ENCODE measurements around the gene MYB. TPM values are rescaled to one million over a fixed set of nuclear protein-coding genes. Genes with fewer than 3 reads are reported as not detected.

The MYB gene
- total RNA-seq, 2 experiments from 2014 or later = 47.0 to 73.6 TPM

DNA sequence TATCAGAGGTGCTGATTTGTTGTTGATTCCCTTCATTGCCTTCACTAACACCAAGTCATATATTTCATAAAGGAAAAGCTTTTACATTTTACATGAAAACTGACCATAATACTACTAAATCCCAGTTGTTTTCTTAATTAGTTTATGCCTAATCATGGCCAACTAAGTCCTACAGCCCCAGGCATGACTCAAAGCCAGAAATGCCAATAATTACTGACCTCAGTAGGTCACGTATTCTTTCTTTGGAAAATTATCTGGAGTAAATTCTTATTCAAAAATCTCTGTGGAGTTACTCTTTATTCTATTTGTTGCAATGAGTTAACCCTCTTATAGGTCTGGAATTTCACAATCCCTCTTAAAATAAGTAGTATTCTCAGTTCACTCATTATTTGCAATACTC lies 13.5 kb upstream of the MYB start:
- H3K27ac Mint-ChIP-seq = no peak overlapping the region
- no peak overlapping the region for H3K4me3 Mint-ChIP-seq
- ATAC-seq = no peak
- H3K27me3 Mint-ChIP-seq = no peaks in the 10 kb centered on the region
- peaks cover 43% of the 10 kb centered on the region for H3K4me1 Mint-ChIP-seq
- no peaks in the 10 kb centered on the region for H3K9me3 Mint-ChIP-seq (ENCODE audit: low read depth)
- CTCF ChIA-PET = interaction anchor here (1.2 to 2.7 kb wide), 6 partner anchors 9 to 23 kb away, joined by 4 to 18 read pairs (median 6); partner anchors contain the start of gene MYB
- DNase-seq = no peak
- peaks cover 4% of the 10 kb centered on the region for H3K36me3 Mint-ChIP-seq

DNA sequence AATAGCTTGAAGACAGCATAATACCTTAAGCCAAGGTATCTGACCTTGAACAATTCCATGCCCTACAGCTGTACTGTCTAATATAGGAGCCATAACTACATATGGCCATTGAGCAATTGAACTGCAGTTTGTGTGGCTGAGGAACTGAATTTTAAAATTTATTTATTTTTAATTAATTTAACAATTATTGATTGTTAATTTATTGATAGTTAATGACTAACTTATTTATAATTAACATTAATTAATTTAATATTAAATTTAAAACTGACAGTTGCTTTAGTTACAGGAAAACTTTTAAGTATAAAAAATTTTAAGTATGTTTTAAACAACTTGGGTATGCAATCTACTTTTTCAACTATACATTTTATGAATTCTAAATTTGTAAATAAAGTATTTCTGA lies 12.3 kb upstream of the MYB start:
- Mint-ChIP-seq H3K9me3 (ENCODE audit: low read depth) (no peaks in the 10 kb centered on the region), H3K4me3 (no peak overlapping the region), H3K27ac (no peak overlapping the region), H3K4me1 (peaks cover 38% of the 10 kb centered on the region), H3K36me3 (peaks cover 4% of the 10 kb centered on the region), H3K27me3 (no peaks in the 10 kb centered on the region)
- ATAC-seq (no peak), DNase-seq (no peak)
- CTCF ChIA-PET = interaction anchor here (1.2 to 2.7 kb wide), 6 partner anchors 8 to 24 kb away, joined by 4 to 18 read pairs (median 6); partner anchors contain the start of gene MYB

DNA sequence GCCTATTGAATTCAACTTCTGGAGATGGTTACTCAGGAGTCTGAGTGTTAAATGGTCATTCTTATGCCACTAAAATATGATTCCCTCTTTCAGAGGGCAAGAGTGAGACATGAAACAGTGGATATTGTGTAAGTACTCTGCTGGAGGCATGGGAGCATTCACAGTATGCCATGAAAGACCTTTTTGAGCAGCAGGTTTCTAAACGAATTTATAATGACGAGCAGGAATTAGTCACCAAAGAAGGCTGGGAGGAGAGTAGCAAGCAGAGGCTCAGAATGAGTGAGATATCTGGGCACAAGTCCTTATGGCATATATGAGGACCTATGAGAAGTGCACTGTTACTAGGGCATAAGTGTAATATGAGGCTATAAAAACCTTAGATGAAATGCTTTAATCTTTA lies 10.9 kb upstream of the MYB start:
- DNase-seq = no peak
- peak; percentile 64 for ATAC-seq
- Mint-ChIP-seq H3K27ac (peak overlapping the region; percentile 77), H3K4me3 (no peak overlapping the region), H3K9me3 (ENCODE audit: low read depth) (no peaks in the 10 kb centered on the region), H3K4me1 (peaks cover 29% of the 10 kb centered on the region), H3K36me3 (peaks cover 4% of the 10 kb centered on the region), H3K27me3 (no peaks in the 10 kb centered on the region)
- CTCF ChIA-PET = interaction anchor here (0.8 kb wide), 1 partner anchor 14 kb away, joined by 3 read pairs; no protein-coding TSS in a partner anchor

DNA sequence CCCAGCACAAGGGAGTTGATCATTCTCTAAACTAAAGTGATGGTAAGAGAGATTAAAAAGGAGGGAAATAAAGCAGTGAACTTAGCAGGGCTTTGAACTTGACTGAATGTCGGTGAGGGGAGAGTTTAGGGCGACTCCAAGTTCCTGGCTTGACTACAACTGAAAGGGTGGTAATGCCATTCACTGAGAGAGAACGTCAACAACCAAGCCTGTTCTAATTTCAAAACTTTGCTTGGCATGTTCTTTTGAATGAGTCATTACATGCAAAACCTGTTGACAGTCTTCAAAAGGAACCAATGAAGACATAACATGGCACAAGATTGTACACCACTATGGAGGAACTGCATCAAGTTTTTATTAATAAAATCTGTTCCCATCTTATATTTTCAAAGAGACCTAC lies 10.3 kb upstream of the MYB start:
- peak; percentile 71 for ATAC-seq
- no peaks in the 10 kb centered on the region for H3K9me3 Mint-ChIP-seq (ENCODE audit: low read depth)
- H3K4me1 Mint-ChIP-seq = peaks cover 28% of the 10 kb centered on the region

DNA sequence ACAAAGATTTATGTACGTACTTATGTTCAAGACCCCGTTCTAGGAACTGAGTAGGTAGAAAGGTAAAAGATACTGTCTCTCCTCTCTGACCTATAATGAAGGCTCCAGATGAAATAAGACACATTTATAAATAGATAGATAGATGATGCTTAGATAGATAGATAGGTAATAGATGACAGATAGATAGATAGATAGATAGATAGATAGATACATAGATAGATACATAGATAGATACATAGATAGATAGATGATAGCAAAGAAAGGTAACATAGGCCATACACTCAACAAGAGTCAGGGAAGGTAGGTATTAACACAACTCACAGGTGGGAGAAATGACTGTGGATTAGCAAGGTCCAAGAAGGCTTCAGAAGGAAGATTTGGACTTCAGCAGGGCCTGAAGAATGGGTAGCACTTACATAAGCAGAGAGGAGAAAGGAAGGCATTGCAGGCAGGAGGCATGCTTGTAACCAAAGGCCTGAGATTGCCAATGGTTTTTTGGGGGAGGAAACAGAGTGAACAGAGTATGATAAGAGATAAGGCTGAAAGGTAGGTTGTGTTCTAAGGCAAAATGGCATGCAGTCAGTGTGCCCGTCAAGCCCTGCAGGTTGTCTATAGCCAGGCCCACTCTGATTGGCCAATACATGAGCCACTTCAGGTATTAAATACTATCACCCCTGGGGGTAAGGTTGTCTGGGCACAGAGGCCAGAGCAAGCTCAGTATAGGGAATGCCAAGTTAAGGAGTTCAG lies 7.7 kb upstream of the MYB start:
- no peak overlapping the region for H3K27ac Mint-ChIP-seq
- peaks cover 33% of the 10 kb centered on the region for H3K4me1 Mint-ChIP-seq
- H3K4me3 Mint-ChIP-seq = no peak overlapping the region
- ATAC-seq (no peak), DNase-seq (no peak)
- CTCF ChIA-PET = interaction anchor here (0.6 to 1.7 kb wide), 2 partner anchors 10 kb away, joined by 3 to 6 read pairs; no protein-coding TSS in a partner anchor
- H3K36me3 Mint-ChIP-seq = peaks cover 2% of the 10 kb centered on the region
- no peaks in the 10 kb centered on the region for H3K27me3 Mint-ChIP-seq
- H3K9me3 Mint-ChIP-seq (ENCODE audit: low read depth) = no peaks in the 10 kb centered on the region

More for the DNA sequence above, 10.3 kb upstream of the MYB start:
- Mint-ChIP-seq H3K27ac (peak overlapping the region; percentile 77), H3K36me3 (peaks cover 2% of the 10 kb centered on the region), H3K27me3 (no peaks in the 10 kb centered on the region), H3K4me3 (no peak overlapping the region)
- DNase-seq = no peak
- CTCF ChIA-PET = no interaction called here

- ATAC-seq (no peak), DNase-seq (no peak)
- Mint-ChIP-seq H3K27ac (no peak overlapping the region), H3K9me3 (ENCODE audit: low read depth) (no peaks in the 10 kb centered on the region), H3K27me3 (no peaks in the 10 kb centered on the region), H3K4me3 (no peak overlapping the region), H3K36me3 (peaks cover 2% of the 10 kb centered on the region), H3K4me1 (peaks cover 34% of the 10 kb centered on the region)
- CTCF ChIA-PET = interaction anchor here (1.2 to 1.7 kb wide), 2 partner anchors 10 to 11 kb away, joined by 6 read pairs; no protein-coding TSS in a partner anchor
These were observed 7.1 kb upstream of the MYB start for GRCh38 chr6:135173989-135174484.

- Mint-ChIP-seq H3K27me3 (no peaks in the 10 kb centered on the region), H3K4me3 (no peak overlapping the region), H3K4me1 (peaks cover 23% of the 10 kb centered on the region), H3K9me3 (ENCODE audit: low read depth) (no peaks in the 10 kb centered on the region), H3K36me3 (peaks cover 2% of the 10 kb centered on the region), H3K27ac (no peak overlapping the region)
- CTCF ChIA-PET = interaction anchor here (1.1 kb wide), 1 partner anchor 90 kb away, joined by 3 read pairs; no protein-coding TSS in a partner anchor
- no peak for DNase-seq
- no peak for ATAC-seq
These were observed 5.0 kb upstream of the MYB start for GRCh38 chr6:135176058-135176457.

- Mint-ChIP-seq H3K9me3 (ENCODE audit: low read depth) (no peaks in the 10 kb centered on the region), H3K27me3 (no peaks in the 10 kb centered on the region), H3K4me1 (peaks cover 20% of the 10 kb centered on the region), H3K27ac (no peak overlapping the region), H3K4me3 (no peak overlapping the region), H3K36me3 (peaks cover 2% of the 10 kb centered on the region)
- DNase-seq = no peak
- CTCF ChIA-PET = interaction anchor here (1.0 to 1.8 kb wide), 4 partner anchors 9 to 91 kb away, joined by 3 to 6 read pairs (median 4); no protein-coding TSS in a partner anchor
- no peak for ATAC-seq
These were observed 4.6 kb upstream of the MYB start for GRCh38 chr6:135176464-135176863.

DNA sequence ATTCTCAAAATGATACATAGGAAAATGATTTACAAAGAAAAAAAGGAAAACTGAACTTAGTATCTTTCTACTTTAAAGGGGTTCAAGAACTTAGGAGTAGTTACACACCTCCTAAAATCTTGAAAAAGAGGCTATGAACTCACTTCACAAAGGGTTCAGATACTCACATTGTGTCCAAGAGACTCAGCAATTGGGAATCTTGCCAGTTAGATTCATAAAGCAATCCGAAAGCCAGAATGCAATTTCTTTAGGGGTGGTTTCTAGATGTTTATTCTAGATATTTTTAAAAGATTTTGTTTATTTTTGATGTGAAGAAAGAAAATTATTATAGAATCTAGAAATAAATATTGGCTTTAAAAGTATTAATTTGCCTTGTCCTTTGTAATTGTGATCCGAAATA lies 1.7 kb upstream of the MYB start:
- no peaks in the 10 kb centered on the region for H3K27me3 Mint-ChIP-seq
- H3K4me1 Mint-ChIP-seq = peaks cover 23% of the 10 kb centered on the region
- CTCF ChIA-PET = interaction anchor here (0.9 to 6.0 kb wide), 4 partner anchors 17 to 64 kb away, joined by 3 to 36 read pairs (median 15); no protein-coding TSS in a partner anchor
- no peaks in the 10 kb centered on the region for H3K9me3 Mint-ChIP-seq (ENCODE audit: low read depth)
- ATAC-seq (no peak), DNase-seq (no peak)
- peaks cover 8% of the 10 kb centered on the region for H3K36me3 Mint-ChIP-seq
- H3K27ac Mint-ChIP-seq = no peak overlapping the region
- no peak overlapping the region for H3K4me3 Mint-ChIP-seq

GRCh38 chr6:135179920-135180541 lies 1.1 kb upstream of the MYB start:
- H3K27ac Mint-ChIP-seq = peak overlapping the region; percentile 90
- peaks cover 9% of the 10 kb centered on the region for H3K36me3 Mint-ChIP-seq
- no peak for DNase-seq
- ATAC-seq = no peak
- CTCF ChIA-PET = interaction anchor here (0.9 to 6.0 kb wide), 9 partner anchors 12 to 65 kb away, joined by 3 to 68 read pairs (median 9); no protein-coding TSS in a partner anchor
- H3K9me3 Mint-ChIP-seq (ENCODE audit: low read depth) = no peaks in the 10 kb centered on the region
- H3K4me1 Mint-ChIP-seq = peaks cover 25% of the 10 kb centered on the region
- H3K27me3 Mint-ChIP-seq = no peaks in the 10 kb centered on the region
- peak overlapping the region; percentile 77 for H3K4me3 Mint-ChIP-seq

DNA sequence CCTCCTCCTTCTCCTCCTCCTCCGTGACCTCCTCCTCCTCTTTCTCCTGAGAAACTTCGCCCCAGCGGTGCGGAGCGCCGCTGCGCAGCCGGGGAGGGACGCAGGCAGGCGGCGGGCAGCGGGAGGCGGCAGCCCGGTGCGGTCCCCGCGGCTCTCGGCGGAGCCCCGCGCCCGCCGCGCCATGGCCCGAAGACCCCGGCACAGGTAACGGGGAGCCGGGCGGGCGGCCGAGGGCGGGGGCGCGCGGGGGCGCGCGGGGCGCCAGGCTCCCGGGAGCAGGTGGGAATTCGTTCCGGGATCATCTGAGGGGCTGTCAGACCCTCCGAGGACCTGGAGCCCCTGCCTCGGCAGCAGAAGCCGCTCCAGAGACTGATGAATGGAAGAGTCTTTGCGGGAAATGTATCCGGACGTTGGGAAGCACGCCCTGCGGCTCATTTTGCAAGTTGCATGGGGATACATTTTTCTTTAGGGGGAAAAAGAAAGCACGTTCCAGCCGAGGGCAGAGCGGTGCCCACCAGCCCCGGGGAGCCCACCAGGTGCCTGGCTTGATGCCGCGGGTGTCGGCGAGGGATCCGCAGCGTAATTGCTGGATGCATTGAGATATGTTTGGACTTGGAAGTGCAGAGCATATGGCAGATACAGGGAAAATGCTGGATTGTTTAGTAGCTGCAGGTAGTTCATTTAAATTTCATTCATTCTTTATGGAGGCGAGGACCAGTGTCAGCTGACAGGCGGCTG lies 394 bp downstream of the MYB start:
- peaks cover 21% of the 10 kb centered on the region for H3K36me3 Mint-ChIP-seq
- DNase-seq (peak; percentile 51), ATAC-seq (no peak)
- peaks cover 34% of the 10 kb centered on the region for H3K4me1 Mint-ChIP-seq
- CTCF ChIA-PET = interaction anchor here (0.7 to 6.0 kb wide), 14 partner anchors 14 to 275 kb away, joined by 3 to 68 read pairs (median 8); partner anchors contain the start of gene HBS1L
- H3K9me3 Mint-ChIP-seq (ENCODE audit: low read depth) = no peaks in the 10 kb centered on the region
- H3K27me3 Mint-ChIP-seq = no peaks in the 10 kb centered on the region
- peak overlapping the region; percentile 90 for H3K27ac Mint-ChIP-seq
- H3K4me3 Mint-ChIP-seq = peak overlapping the region; percentile 97

DNA sequence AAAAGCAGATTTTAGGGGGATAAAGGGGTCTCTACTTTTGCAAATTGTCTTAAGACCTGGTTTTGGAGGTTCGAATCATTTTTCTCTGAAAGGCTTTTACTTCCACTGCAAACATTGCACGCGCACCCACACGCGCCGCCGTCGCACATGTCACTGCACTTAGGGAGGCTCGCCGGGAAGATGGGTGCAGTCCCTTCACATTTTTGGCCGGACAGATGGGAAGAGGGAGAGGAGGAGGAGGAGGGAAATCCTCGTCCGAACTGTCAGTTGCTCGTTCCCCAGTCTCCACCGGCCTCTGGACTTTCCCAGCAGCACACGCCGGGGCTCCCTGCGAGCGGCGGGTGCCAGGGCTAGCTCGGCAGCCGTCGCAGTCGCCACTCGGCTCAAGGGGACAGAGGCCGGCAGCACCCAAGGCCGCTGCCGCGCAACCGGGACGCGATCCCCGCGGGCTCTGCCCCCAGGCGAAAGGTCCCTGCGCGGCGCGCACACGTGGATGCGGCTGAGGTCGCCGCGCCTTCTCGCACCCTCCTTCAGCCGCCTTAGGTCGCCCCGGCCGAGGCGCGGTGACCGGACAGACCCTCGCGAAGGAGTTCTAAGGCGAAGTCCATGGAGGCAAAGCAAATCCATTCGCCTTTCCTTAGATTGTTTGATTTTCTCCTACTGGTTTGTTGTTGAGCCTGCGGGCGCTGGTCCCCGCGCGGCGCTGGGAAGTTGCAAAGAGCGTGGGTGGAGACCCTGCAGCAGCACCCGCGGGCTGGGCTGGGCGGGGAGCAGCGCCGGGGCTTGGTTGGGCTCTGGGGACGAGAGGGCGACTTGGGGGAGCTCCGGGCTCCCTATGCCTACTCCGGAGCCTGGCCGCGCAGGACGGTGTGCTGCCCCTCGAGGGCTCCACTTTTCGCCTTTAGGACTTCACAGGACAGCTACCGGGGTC lies 1.2 kb downstream of the MYB start:
- DNase-seq (peak; percentile 65), ATAC-seq (peak; percentile 21)
- CTCF ChIA-PET = interaction anchor here (0.6 to 6.0 kb wide), 23 partner anchors 11 to 275 kb away, joined by 3 to 68 read pairs (median 7); partner anchors contain the start of gene HBS1L
- peak overlapping the region; percentile 90 for H3K27ac Mint-ChIP-seq
- H3K27me3 Mint-ChIP-seq = no peaks in the 10 kb centered on the region
- H3K9me3 Mint-ChIP-seq (ENCODE audit: low read depth) = no peaks in the 10 kb centered on the region
- peaks cover 26% of the 10 kb centered on the region for H3K36me3 Mint-ChIP-seq
- H3K4me3 Mint-ChIP-seq = peak overlapping the region; percentile 97
- peaks cover 30% of the 10 kb centered on the region for H3K4me1 Mint-ChIP-seq

All from activated CD8-positive, alpha-beta memory T cell treated with anti-CD3 and anti-CD28 coated beads, Interleukin-2, amount 10 ng/mL, durations not matched to agents 7 days and 5 days (primary cell).